ENCODE measurements around the gene SEC31A. TPM values are rescaled to one million over a fixed set of nuclear protein-coding genes. Genes with fewer than 3 reads are reported as not detected.

SEC31A gene
- total and polyA plus RNA-seq, 2 experiments from 2014 or later = 91.0 to 98.8 TPM

GRCh38 chr4:82901183-82901718 is 10.3 kb upstream of the SEC31A start (continued):
- TF ChIP-seq ZNF462 (CRISPR knock-in tag; IDR thresholded peaks at IDR 0.05) (no peak), CTCF (conservative IDR thresholded peaks at IDR 0.05; ENCODE audit: low read depth in 2 of 2) (no peak), ETS1 (IDR thresholded peaks at IDR 0.05) (no peak), ZNF331 (CRISPR knock-in tag; IDR thresholded peaks at IDR 0.05; ENCODE audit: low read depth) (no peak), NANOG (IDR thresholded peaks at IDR 0.05; ENCODE audit: borderline replicate concordance) (no peak), EZH2 (IDR thresholded peaks at IDR 0.05; ENCODE audit: low read depth, unreplicated experiment) (no peak), CREB1 (CRISPR knock-in tag; IDR thresholded peaks at IDR 0.05; ENCODE audit: low read depth) (no peak), POLR2AphosphoS5 (IDR thresholded peaks at IDR 0.05; ENCODE audit: low read depth) (no peak), EZH2phosphoT487 (IDR thresholded peaks at IDR 0.05; ENCODE audit: unreplicated experiment) (no peak), STAT1 (IDR thresholded peaks at IDR 0.05; ENCODE audit: unreplicated experiment) (no peak)

Measured in GM23338 (cell line).